Lower lobe of right lung (tissue), 2 donors: ENCODE results near the gene PCDHB1. TPM values are rescaled to one million over a fixed set of nuclear protein-coding genes. Genes with fewer than 3 reads are reported as not detected.

Experiments used
- ATAC-seq, 2 donors: fragments of 200-7000 bp; cut with Tn5 transposase; one replicate each; pipeline ENCODE4 v1.9.1; 2020 to 2022; ENCODE audit warnings: mild to moderate bottlenecking in 2 of 2, moderate library complexity in 2 of 2
- DNase-seq: peaks from one replicate; pipeline ENCODE4 v3.0.0-alpha.2; 2020
- H3K27ac ChIP-seq: fragments of 200-600 bp; one replicate; pipeline ENCODE4 v1.8.0; 2022
- H3K27me3 ChIP-seq: fragments of 200-600 bp; one replicate; pipeline ENCODE4 v1.8.0; 2022; ENCODE audit warnings: low read depth
- H3K36me3 ChIP-seq: fragments of 200-600 bp; one replicate; pipeline ENCODE4 v1.8.0; 2022; ENCODE audit warnings: mild to moderate bottlenecking
- H3K4me1 ChIP-seq: fragments of 200-600 bp; one replicate; pipeline ENCODE4 v1.8.0; 2022
- H3K4me3 ChIP-seq: fragments of 200-600 bp; one replicate; pipeline ENCODE4 v1.8.0; 2022; ENCODE audit warnings: mild to moderate bottlenecking
- H3K9me3 ChIP-seq: fragments of 200-600 bp; one replicate; pipeline ENCODE4 v1.8.0; 2022
- intact Hi-C: fragments of 100-400 bp; cut with DNase I; formaldehyde crosslinking; loops from one replicate; pipeline ENCODE4 v1.11.0; 2022
- long read RNA-seq: library from polyadenylated mRNA; unstranded; transcript quantifications from one replicate; pipeline ENCODE4 v2.0.0, GENCODE V29; 2021
- total RNA-seq: library from RNA; stranded (reverse); fragmentation: NEBNext Ultra II Directional; extraction: Animal tissue kit (Norgen Biotek cat#: 25700); gene quantifications from one replicate; pipeline ENCODE4 v1.2.1, GENCODE V29; 2021
- TF ChIP-seq, protein P1 (sequence below): fragments of 200-600 bp; IDR thresholded peaks from one replicate; pipeline ENCODE4 v1.8.0; 2022; ENCODE audit warnings: antibody characterized with exemption, mild to moderate bottlenecking
- donor health status: DM: no; HTN: yes; CAD: no; lungs with severe emphysema.

Gene PCDHB1, protein sequence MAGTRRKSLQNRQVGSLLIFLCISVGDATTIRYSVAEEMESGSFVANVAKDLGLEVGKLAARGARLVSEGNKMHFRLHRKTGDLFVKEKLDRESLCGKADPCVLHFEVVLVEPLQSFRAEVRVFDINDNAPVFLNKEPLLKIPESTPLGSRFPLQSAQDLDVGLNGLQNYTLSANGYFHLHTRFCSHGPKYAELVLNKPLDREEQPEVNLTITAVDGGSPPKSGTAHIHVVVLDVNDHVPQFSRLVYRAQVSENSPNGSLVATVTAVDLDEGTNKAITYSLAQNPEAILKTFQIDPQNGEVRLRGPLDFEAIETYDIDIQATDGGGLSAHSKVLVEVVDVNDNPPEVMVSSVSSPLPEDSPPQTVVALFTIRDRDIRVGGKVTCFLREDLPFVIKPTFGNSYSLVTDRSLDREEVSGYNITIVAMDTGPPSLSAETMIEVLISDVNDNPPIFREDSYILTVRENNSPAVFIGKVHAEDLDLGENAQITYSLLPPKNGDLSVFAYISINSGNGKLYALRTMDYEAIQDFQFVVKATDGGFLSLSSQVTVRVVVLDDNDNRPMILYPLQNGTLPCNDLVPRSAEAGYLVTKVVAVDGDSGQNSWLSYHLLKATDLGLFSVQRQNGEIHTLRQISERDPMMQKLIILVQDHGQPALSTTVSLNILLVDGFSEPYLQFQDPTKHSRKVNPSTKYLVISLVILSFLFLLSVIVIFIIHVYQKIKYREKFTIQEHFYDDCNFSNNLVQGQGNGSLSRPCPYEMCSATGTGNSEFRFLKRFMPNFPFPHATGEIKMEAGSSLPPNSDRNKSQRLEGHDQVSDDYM
- 0.15 TPM for total RNA-seq
- long read RNA-seq: 0 reads

GRCh38 chr5:141050622-141051520 lies at the start of gene PCDHB1:
Gene PCDHB1 (plus strand): TSS chr5:141051374. CDS start chr5:141051471, 97 bp downstream.
- TF ChIP-seq, protein P1, sequence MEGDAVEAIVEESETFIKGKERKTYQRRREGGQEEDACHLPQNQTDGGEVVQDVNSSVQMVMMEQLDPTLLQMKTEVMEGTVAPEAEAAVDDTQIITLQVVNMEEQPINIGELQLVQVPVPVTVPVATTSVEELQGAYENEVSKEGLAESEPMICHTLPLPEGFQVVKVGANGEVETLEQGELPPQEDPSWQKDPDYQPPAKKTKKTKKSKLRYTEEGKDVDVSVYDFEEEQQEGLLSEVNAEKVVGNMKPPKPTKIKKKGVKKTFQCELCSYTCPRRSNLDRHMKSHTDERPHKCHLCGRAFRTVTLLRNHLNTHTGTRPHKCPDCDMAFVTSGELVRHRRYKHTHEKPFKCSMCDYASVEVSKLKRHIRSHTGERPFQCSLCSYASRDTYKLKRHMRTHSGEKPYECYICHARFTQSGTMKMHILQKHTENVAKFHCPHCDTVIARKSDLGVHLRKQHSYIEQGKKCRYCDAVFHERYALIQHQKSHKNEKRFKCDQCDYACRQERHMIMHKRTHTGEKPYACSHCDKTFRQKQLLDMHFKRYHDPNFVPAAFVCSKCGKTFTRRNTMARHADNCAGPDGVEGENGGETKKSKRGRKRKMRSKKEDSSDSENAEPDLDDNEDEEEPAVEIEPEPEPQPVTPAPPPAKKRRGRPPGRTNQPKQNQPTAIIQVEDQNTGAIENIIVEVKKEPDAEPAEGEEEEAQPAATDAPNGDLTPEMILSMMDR: no peak
- Histone ChIP-seq H3K27ac (no peak within 1 kb of the TSS), H3K36me3 (no peaks in the 10 kb centered on the region), H3K4me1 (no peaks in the 10 kb centered on the region), H3K4me3 (peak within 1 kb of the TSS; percentile 54), H3K9me3 (no peaks in the 10 kb centered on the region), H3K27me3 (peaks cover 6% of the 10 kb centered on the region)
- ATAC-seq: peak; percentile 41 to 71
- no peak for DNase-seq
- intact Hi-C loops: no loop called here

- ATAC-seq: peak; percentile 69 to 71
- Histone ChIP-seq H3K36me3 (no peaks in the 10 kb centered on the region), H3K4me1 (peaks cover 22% of the 10 kb centered on the region), H3K9me3 (no peaks in the 10 kb centered on the region), H3K4me3 (peak overlapping the region; percentile 38), H3K27ac (peak overlapping the region; percentile 48), H3K27me3 (no peaks in the 10 kb centered on the region)
- intact Hi-C loops: no loop called here
- DNase-seq: peak; percentile 80
- TF ChIP-seq, protein P1: no peak
These were observed 49.7 kb upstream of the PCDHB1 start for GRCh38 chr5:141001446-141001843.

GRCh38 chr5:141001844-141002604 lies 49.1 kb upstream of the PCDHB1 start:
- H3K36me3 ChIP-seq: no peaks in the 10 kb centered on the region
- TF ChIP-seq, protein P1: no peak
- H3K4me3 ChIP-seq: peak overlapping the region; percentile 38
- intact Hi-C loops: no loop called here
- DNase-seq (peak; percentile 50), ATAC-seq (peak; percentile 13 to 15)
- H3K9me3 ChIP-seq: no peaks in the 10 kb centered on the region
- no peaks in the 10 kb centered on the region for H3K27me3 ChIP-seq
- H3K4me1 ChIP-seq: peaks cover 22% of the 10 kb centered on the region
- H3K27ac ChIP-seq: peak overlapping the region; percentile 48

DNA sequence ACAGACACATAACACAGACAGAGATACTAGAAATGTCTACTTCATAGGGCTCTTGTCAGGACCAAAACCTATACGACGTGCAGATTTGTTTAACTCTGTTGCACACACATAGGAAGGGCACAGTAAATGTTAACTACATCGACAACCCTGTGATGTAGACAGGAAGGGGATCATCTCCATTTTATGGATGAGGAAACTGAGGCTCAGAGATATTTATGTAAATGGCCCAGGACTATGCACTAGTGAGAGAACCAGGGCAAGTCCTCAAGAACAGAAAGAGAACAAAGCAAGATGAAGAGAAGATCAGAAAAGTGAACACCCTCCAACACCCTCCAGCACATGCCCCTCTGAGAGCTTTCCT lies 48.6 kb upstream of the PCDHB1 start:
- no peak for DNase-seq
- TF ChIP-seq, protein P1: no peak
- Histone ChIP-seq H3K4me1 (peaks cover 22% of the 10 kb centered on the region), H3K4me3 (no peak overlapping the region), H3K36me3 (no peaks in the 10 kb centered on the region), H3K27me3 (no peaks in the 10 kb centered on the region), H3K27ac (no peak overlapping the region), H3K9me3 (no peaks in the 10 kb centered on the region)
- ATAC-seq: no peak
- intact Hi-C loops: no loop called here
